Upper lobe of left lung (tissue), 6 donors: ENCODE measurements around the gene CYFIP2. TPM values are rescaled to one million over a fixed set of nuclear protein-coding genes. Genes with fewer than 3 reads are reported as not detected.

Experiments used
- ATAC-seq, 2 donors: fragments of 200-7000 bp; cut with Tn5 transposase; one replicate each; pipeline ENCODE4 v1.9.1; 2022; ENCODE audit warnings: mild to moderate bottlenecking in 2 of 2, moderate library complexity in 2 of 2; ENCODE audit not compliant: low FRiP score in 2 of 2
- DNase-seq, 2 donors: peaks; one replicate each; pipeline ENCODE4 v3.0.0-alpha.2; 2019 to 2020
- H3K27ac ChIP-seq, 4 donors: fragments of 200-600 bp; sonication (generic); one replicate each; pipeline ENCODE4 v1.5.1; 2016 to 2019
- H3K27me3 ChIP-seq, 4 donors: fragments of 200-600 bp; sonication (generic); one replicate each; pipeline ENCODE4 v1.5.1; 2017 to 2019
- H3K36me3 ChIP-seq, 4 donors: fragments of 200-600 bp; sonication (generic); one replicate each; pipeline ENCODE4 v1.5.1; 2016 to 2019
- H3K4me1 ChIP-seq, 4 donors: fragments of 200-600 bp; sonication (generic); one replicate each; pipeline ENCODE4 v1.5.1; 2018 to 2019
- H3K4me3 ChIP-seq, 4 donors: fragments of 200-600 bp; sonication (generic); one replicate each; pipeline ENCODE4 v1.5.1; 2017 to 2019; ENCODE audit warnings: mild to moderate bottlenecking in 2 of 4, moderate library complexity in 1 of 4
- H3K9me3 ChIP-seq, 4 donors: fragments of 200-600 bp; sonication (generic); one replicate each; pipeline ENCODE4 v1.5.1; 2018 to 2019
- EP300 ChIP-seq, 4 donors: sonication (generic); formaldehyde crosslinking; IDR thresholded peaks; one replicate each; pipeline ENCODE4 v1.5.1; 2017; ENCODE audit warnings: antibody characterized with exemption in 4 of 4, control low read depth in 2 of 4
- POLR2A ChIP-seq, 4 donors: fragments of 450-650 bp; IDR thresholded peaks; one replicate each; pipeline ENCODE4 v1.5.1; 2016 to 2017; ENCODE audit warnings: antibody characterized with exemption in 4 of 4, mild to moderate bottlenecking in 2 of 4
- POLR2AphosphoS5 ChIP-seq, 2 donors: sonication (generic); formaldehyde crosslinking; IDR thresholded peaks; one replicate each; pipeline ENCODE4 v1.5.1; 2017; ENCODE audit warnings: antibody characterized with exemption in 2 of 2
- WGBS, 2 donors: methylation state at CpG; one replicate each; pipeline ENCODE4 v1.1.5; 2017 to 2018; 5-methylcytosine and 5-hydroxymethylcytosine counted together
- total RNA-seq, 6 donors: library from RNA; depleted of rRNA in 4 of 6; stranded (reverse); fragments of >200 nt in 4 of 6; gene quantifications; one replicate each; pipeline versions ENCODE4 v1.1.0 to v1.2.1, GENCODE V29; 2016 to 2021
- TF ChIP-seq, protein P1 (sequence below), 6 experiments: fragments of 450-650 bp in 4 of 6; fragments of 200-600 bp in 2 of 6; sonication (generic) in 2 of 6; IDR thresholded peaks; one replicate each; pipeline ENCODE4 v1.5.1; 2016 to 2019; ENCODE audit warnings: antibody characterized with exemption in 6 of 6
- donor health status: DM: no; HTN: no; CAD: no; lungs with moderate emphysema.
- donor health status: DM: no; HTN: yes; CAD: no; lungs with severe emphysema.

Gene CYFIP2
- total RNA-seq, 6 donors from 2014 or later: 39.6 to 71.8 (median 47.7) TPM

DNA sequence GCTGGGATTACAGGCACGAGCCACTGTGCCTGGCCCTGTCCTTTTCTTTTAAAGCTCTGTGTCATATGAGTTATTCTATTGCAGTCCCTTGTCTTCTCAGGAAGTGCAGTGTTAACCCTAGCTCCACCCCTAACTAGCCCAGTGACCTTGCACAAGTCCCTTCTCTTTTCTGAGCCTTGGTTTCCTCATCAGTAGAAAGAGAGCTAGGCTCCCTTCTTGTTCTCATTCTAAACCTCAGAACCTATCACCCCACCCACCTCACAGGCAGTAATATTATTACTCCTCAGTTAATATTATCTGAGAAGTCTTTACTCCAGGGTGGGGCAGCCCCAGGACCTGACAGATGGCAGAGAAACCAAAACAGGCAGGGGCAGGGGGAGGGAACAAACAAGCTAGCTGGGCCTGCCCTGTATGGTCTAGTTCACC lies 7.2 kb downstream of the CYFIP2 start:
- peaks cover 16 to 33% (median 20%) of the 10 kb centered on the region in 4 donors for H3K4me1 ChIP-seq
- DNase-seq (peak in 1 of 2 donors; percentile 46), ATAC-seq (peak; percentile 63 to 73)
- no peaks in the 10 kb centered on the region for H3K36me3 ChIP-seq
- H3K27ac ChIP-seq: peak overlapping the region; percentile 60 to 93 (median 69)
- no peak overlapping the region for H3K4me3 ChIP-seq
- TF ChIP-seq POLR2A (IDR thresholded peaks at IDR 0.05) (peak in 1 of 4 donors; percentile 35), EP300 (IDR thresholded peaks at IDR 0.05) (no peak)
- WGBS, 2 donors: 54 to 71% methylated on average over 1 of the region's 1 CpG
- no peaks in the 10 kb centered on the region for H3K27me3 ChIP-seq
- H3K9me3 ChIP-seq: no peaks in the 10 kb centered on the region

DNA sequence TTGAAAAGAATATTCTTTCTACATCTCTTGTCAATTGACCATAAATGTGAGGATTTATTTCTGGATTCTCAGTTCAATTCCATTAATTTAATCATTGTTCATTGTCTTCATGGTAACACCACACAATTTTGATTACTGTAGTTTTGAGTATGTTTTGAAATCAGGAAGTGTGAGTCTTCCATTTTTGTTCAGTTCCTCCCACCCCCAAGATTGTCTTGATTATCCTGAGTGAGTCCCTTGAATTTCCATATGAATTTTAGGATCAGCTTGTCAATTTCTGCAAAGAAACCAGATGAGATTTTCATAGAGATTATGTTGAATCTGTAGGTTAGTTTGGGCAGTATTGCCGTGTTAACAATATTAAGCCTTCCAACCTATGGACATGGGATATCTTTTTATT lies 9.5 kb downstream of the CYFIP2 start:
- H3K27ac ChIP-seq: no peak overlapping the region
- peaks cover 3 to 25% (median 13%) of the 10 kb centered on the region in 4 donors for H3K4me1 ChIP-seq
- H3K9me3 ChIP-seq: no peaks in the 10 kb centered on the region
- WGBS, 2 donors: 97% methylated on average over 1 of the region's 1 CpG
- no peaks in the 10 kb centered on the region for H3K27me3 ChIP-seq
- DNase-seq (no peak), ATAC-seq (no peak)
- H3K36me3 ChIP-seq: no peaks in the 10 kb centered on the region
- TF ChIP-seq POLR2AphosphoS5 (IDR thresholded peaks at IDR 0.05): no peak
- TF ChIP-seq EP300 (IDR thresholded peaks at IDR 0.05): no peak
- TF ChIP-seq, protein P1, sequence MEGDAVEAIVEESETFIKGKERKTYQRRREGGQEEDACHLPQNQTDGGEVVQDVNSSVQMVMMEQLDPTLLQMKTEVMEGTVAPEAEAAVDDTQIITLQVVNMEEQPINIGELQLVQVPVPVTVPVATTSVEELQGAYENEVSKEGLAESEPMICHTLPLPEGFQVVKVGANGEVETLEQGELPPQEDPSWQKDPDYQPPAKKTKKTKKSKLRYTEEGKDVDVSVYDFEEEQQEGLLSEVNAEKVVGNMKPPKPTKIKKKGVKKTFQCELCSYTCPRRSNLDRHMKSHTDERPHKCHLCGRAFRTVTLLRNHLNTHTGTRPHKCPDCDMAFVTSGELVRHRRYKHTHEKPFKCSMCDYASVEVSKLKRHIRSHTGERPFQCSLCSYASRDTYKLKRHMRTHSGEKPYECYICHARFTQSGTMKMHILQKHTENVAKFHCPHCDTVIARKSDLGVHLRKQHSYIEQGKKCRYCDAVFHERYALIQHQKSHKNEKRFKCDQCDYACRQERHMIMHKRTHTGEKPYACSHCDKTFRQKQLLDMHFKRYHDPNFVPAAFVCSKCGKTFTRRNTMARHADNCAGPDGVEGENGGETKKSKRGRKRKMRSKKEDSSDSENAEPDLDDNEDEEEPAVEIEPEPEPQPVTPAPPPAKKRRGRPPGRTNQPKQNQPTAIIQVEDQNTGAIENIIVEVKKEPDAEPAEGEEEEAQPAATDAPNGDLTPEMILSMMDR (IDR thresholded peaks at IDR 0.05): no peak
- no peak for TF ChIP-seq POLR2A (IDR thresholded peaks at IDR 0.05)
- no peak overlapping the region for H3K4me3 ChIP-seq

DNA sequence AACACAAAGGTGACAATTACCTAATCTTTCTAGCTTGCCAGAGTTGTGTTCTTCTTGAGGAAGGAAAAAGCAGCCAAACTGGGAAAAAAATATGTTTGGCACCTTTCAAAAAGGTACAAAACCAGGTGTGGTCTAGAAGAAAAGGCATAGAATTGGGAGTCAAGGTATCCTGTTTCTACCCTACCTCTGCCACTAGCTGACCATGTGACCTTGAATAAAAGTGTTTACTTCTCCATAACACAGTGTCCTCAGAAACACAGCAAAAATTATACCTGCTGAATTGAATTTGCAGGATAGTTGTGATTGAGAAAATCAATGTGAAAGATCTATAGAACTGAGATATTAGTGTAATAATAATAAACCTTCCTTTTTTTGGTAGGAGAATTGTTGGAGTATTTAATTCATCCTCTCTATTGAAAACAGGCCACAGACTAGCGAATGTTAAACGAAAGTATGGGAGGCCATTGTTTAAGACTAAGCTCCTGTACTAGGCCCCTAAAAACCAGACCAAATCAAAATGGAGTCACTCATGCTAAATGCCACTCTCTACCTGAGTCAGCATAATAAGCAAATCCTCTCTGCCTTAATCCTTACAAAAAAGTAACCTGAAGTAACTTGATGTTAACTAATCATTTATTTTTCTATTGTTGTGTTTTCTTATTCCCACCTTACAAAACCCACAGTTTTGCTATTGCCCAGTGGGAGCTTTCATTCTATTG lies 12.6 kb downstream of the CYFIP2 start:
- Histone ChIP-seq H3K36me3 (no peaks in the 10 kb centered on the region), H3K9me3 (no peaks in the 10 kb centered on the region), H3K27ac (no peak overlapping the region), H3K4me3 (no peak overlapping the region), H3K4me1 (peaks cover 0 to 15% (median 6%) of the 10 kb centered on the region in 4 donors), H3K27me3 (no peaks in the 10 kb centered on the region)
- WGBS, 2 donors: 84 to 97% methylated on average over 2 of the region's 2 CpGs
- TF ChIP-seq POLR2A (IDR thresholded peaks at IDR 0.05) (no peak), POLR2AphosphoS5 (IDR thresholded peaks at IDR 0.05) (no peak), EP300 (IDR thresholded peaks at IDR 0.05) (no peak)
- TF ChIP-seq, protein P1 (IDR thresholded peaks at IDR 0.05): no peak
- no peak for DNase-seq
- ATAC-seq: no peak

DNA sequence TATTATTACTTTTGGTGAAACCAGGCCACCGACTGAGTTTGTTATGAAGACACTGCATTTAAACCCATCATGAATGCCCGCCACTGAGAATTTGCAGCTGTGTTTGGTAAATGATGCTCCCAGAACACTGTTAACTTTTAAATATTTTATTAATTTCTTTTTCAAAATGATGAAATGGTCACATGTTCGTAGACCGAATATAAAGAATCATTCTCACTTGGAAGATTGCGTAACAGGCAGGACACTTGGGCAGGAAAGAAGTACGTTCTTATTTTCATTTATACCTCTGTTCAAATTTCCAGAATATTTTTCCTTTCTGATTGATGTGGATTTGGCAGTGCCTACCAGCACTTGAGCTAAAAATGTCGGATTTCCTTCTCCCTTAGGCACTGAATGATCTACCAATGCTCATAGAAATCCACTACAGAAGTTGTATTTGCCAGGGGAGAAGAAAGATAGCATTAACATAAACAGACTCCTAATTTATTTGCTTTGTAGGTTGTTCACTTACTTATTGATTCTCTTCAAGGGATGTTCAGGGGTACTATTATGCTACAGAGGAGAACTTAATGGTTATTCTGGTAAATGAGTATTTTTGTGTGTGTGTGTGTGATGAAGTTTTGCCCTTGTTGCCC lies 13.8 kb downstream of the CYFIP2 start:
- Histone ChIP-seq H3K27ac (no peak overlapping the region), H3K27me3 (no peaks in the 10 kb centered on the region), H3K4me1 (peaks cover 0 to 15% (median 6%) of the 10 kb centered on the region in 4 donors), H3K9me3 (no peaks in the 10 kb centered on the region), H3K36me3 (no peaks in the 10 kb centered on the region), H3K4me3 (no peak overlapping the region)
- DNase-seq (no peak), ATAC-seq (no peak)
- 51 to 53% methylated on average over 7 of the region's 7 CpGs for WGBS, 2 donors
- TF ChIP-seq POLR2AphosphoS5 (IDR thresholded peaks at IDR 0.05) (no peak), EP300 (IDR thresholded peaks at IDR 0.05) (no peak), POLR2A (IDR thresholded peaks at IDR 0.05) (no peak)
- TF ChIP-seq, protein P1 (IDR thresholded peaks at IDR 0.05): no peak

DNA sequence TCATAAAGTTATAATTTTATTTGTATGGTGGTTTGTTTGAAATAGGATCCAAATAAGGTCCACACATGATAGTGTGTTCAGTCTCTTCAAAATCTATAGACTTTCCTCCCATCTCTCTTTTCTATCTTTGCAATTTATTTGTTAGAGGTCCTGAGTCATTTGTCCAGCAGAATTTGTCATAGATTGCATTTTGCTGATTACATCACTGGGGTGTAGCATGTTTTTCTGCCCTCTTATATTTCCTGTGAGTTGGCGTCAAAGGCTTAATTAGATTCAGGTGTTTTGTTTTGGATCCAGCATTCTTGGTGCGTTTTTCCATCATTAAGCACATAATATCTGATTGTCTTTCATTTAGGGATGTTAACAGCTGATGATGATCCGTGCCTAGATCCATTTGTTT lies 15.0 kb downstream of the CYFIP2 start:
- no peak overlapping the region for H3K4me3 ChIP-seq
- H3K9me3 ChIP-seq: no peaks in the 10 kb centered on the region
- no peaks in the 10 kb centered on the region for H3K27me3 ChIP-seq
- 77 to 78% methylated on average over 3 of the region's 3 CpGs for WGBS, 2 donors
- no peaks in the 10 kb centered on the region for H3K36me3 ChIP-seq
- no peak for TF ChIP-seq EP300 (IDR thresholded peaks at IDR 0.05)
- TF ChIP-seq POLR2AphosphoS5 (IDR thresholded peaks at IDR 0.05): no peak
- TF ChIP-seq, protein P1 (IDR thresholded peaks at IDR 0.05): no peak
- no peak for TF ChIP-seq POLR2A (IDR thresholded peaks at IDR 0.05)
- ATAC-seq: no peak
- DNase-seq: no peak
- H3K4me1 ChIP-seq: peaks cover 0 to 15% (median 6%) of the 10 kb centered on the region in 4 donors
- H3K27ac ChIP-seq: peak overlapping the region in 1 of 4 donors; percentile 33
